NT2/D1 (cell line): ENCODE results near the gene RGS17.

ENCODE experiments used
- SUZ12 ChIP-seq: IDR thresholded peaks from 2 replicates; pipeline ENCODE4 v1.6.1; 2011; ENCODE audit not compliant: insufficient read length, insufficient read depth; ENCODE audit errors: extremely low read depth
- YY1 ChIP-seq: IDR thresholded peaks from 2 replicates; pipeline ENCODE4 v1.6.1; 2011; ENCODE audit not compliant: insufficient read length, insufficient read depth

- TF ChIP-seq YY1: no peak
- no peak for TF ChIP-seq SUZ12
Observed at GRCh38 chr6:153003366-153003690, 127.8 kb downstream of the RGS17 start.
